Lower leg skin (tissue), 4 donors: ENCODE data around the gene CHN2. TPM values are rescaled to one million over a fixed set of nuclear protein-coding genes. Genes with fewer than 3 reads are reported as not detected.

ENCODE experiments used
- DNase-seq, 2 donors: peaks; one replicate each; pipeline ENCODE4 v3.0.0-alpha.2; 2019; ENCODE audit warnings: low spot score in 2 of 2
- H3K4me3 ChIP-seq: fragments of 200-600 bp; sonication (generic); 2 replicates; pipeline ENCODE4 v1.5.1; 2017; ENCODE audit warnings: mild to moderate bottlenecking, low read depth; ENCODE audit not compliant: poor library complexity, severe bottlenecking
- CTCF ChIP-seq, 3 donors: fragments of 450-650 bp; IDR thresholded peaks; one replicate each; pipeline ENCODE4 v1.5.1; 2016; ENCODE audit warnings: antibody characterized with exemption in 3 of 3, mild to moderate bottlenecking in 3 of 3, moderate library complexity in 2 of 3
- POLR2A ChIP-seq, 2 donors: fragments of 450-650 bp; IDR thresholded peaks; one replicate each; pipeline ENCODE4 v1.6.1; 2016 to 2017; ENCODE audit warnings: antibody characterized with exemption in 2 of 2, mild to moderate bottlenecking in 1 of 2, moderate library complexity in 1 of 2
- WGBS, 2 donors: methylation state at CpG; one replicate each; pipeline ENCODE4 v1.1.5; 2018; 5-methylcytosine and 5-hydroxymethylcytosine counted together
- intact Hi-C: fragments of 100-400 bp; cut with DNase I; formaldehyde crosslinking; loops from one replicate; pipeline ENCODE4 v1.15.0; 2023; ENCODE audit warnings: low total_unique reads
- total RNA-seq, 4 donors: library from RNA; depleted of rRNA; stranded (reverse); fragments of >200 nt; gene quantifications; one replicate each; pipeline ENCODE4 v1.1.0, GENCODE V29; 2016

Gene CHN2
- total RNA-seq, 4 donors from 2014 or later = 1.0 to 3.8 (median 2.0) TPM

- TF ChIP-seq POLR2A (IDR thresholded peaks at IDR 0.05) (no peak), CTCF (IDR thresholded peaks at IDR 0.05) (no peak)
- intact Hi-C loops = no loop called here
- WGBS, 2 donors = 85 to 87% methylated on average over 4 of the region's 4 CpGs
- DNase-seq = no peak
- H3K4me3 ChIP-seq = no peak overlapping the region
These were observed 33.3 kb upstream of the CHN2 start for GRCh38 chr7:29161231-29161630.

- TF ChIP-seq POLR2A (IDR thresholded peaks at IDR 0.05) = no peak
- intact Hi-C loops = no loop called here
- H3K4me3 ChIP-seq = no peak overlapping the region
- DNase-seq = no peak
- 83% methylated on average over 6 of the region's 6 CpGs for WGBS, 2 donors
These were observed 32.0 kb upstream of the CHN2 start for GRCh38 chr7:29162577-29162976.

GRCh38 chr7:29163854-29164253, 30.7 kb upstream of the CHN2 start:
- no peak for DNase-seq
- TF ChIP-seq POLR2A (IDR thresholded peaks at IDR 0.05) = no peak
- no peak for TF ChIP-seq CTCF (IDR thresholded peaks at IDR 0.05)
- intact Hi-C loops = no loop called here
- whole genome bisulfite sequencing, 2 donors = 77 to 78% methylated on average over 3 of the region's 3 CpGs
- no peak overlapping the region for H3K4me3 ChIP-seq

- DNase-seq = no peak
- TF ChIP-seq POLR2A (IDR thresholded peaks at IDR 0.05) (no peak), CTCF (IDR thresholded peaks at IDR 0.05) (no peak)
- intact Hi-C loops = no loop called here
- WGBS, 2 donors = 32 to 80% methylated on average over 1 of the region's 1 CpG
- H3K4me3 ChIP-seq = no peak overlapping the region
These were observed 26.9 kb upstream of the CHN2 start for GRCh38 chr7:29167721-29168120.

GRCh38 chr7:29170781-29171180, 23.8 kb upstream of the CHN2 start:
- no peak overlapping the region for H3K4me3 ChIP-seq
- no peak for DNase-seq
- TF ChIP-seq POLR2A (IDR thresholded peaks at IDR 0.05) (no peak), CTCF (IDR thresholded peaks at IDR 0.05) (no peak)
- intact Hi-C loops = no loop called here
- WGBS, 2 donors = 77 to 81% methylated on average over 7 of the region's 7 CpGs

GRCh38 chr7:29173458-29173857, 21.1 kb upstream of the CHN2 start:
- no peak overlapping the region for H3K4me3 ChIP-seq
- intact Hi-C loops = no loop called here
- no peak for TF ChIP-seq POLR2A (IDR thresholded peaks at IDR 0.05)
- no peak for TF ChIP-seq CTCF (IDR thresholded peaks at IDR 0.05)
- WGBS, 2 donors = 71 to 77% methylated on average over 3 of the region's 3 CpGs
- DNase-seq = no peak
